MM.1S (cell line): ENCODE results near the gene ECT2.

Source experiments
- DNase-seq: peaks from one replicate; pipeline ENCODE4 v3.0.0-alpha.2; 2015
- H2AFZ ChIP-seq: fragments of 300-600 bp; sonication (generic); 2 replicates; pipeline ENCODE4 v1.6.0; 2016; ENCODE audit warnings: antibody characterized with exemption, low read length
- H3F3A ChIP-seq: fragments of 300-600 bp; sonication (generic); 2 replicates; pipeline ENCODE4 v1.6.1; 2016; ENCODE audit warnings: mild to moderate bottlenecking, antibody characterized with exemption, low read length, moderate library complexity, mixed read lengths; ENCODE audit not compliant: insufficient read depth
- H3K27ac ChIP-seq: fragments of 300-600 bp; sonication (generic); 2 replicates; pipeline ENCODE4 v1.5.1; 2016; ENCODE audit warnings: mild to moderate bottlenecking, low read length
- H3K27me3 ChIP-seq: fragments of 300-600 bp; sonication (generic); replicated peaks from 2 replicates; pipeline ENCODE4 v1.6.0; 2016; ENCODE audit warnings: low read length; ENCODE audit not compliant: insufficient read depth
- H3K36me3 ChIP-seq: fragments of 300-600 bp; sonication (generic); replicated peaks from 2 replicates; pipeline ENCODE4 v1.6.1; 2016; ENCODE audit warnings: mild to moderate bottlenecking, low read length, mixed read lengths; ENCODE audit not compliant: insufficient read depth
- H3K4me1 ChIP-seq: fragments of 300-600 bp; sonication (generic); 2 replicates; pipeline ENCODE4 v1.6.1; 2016; ENCODE audit warnings: low read length, mixed read lengths
- H3K4me2 ChIP-seq: fragments of 300-600 bp; sonication (generic); 2 replicates; pipeline ENCODE4 v1.6.0; 2016; ENCODE audit warnings: low read depth, low read length
- H3K4me3 ChIP-seq: fragments of 300-600 bp; sonication (generic); 2 replicates; pipeline ENCODE4 v1.5.1; 2016; ENCODE audit warnings: low read length, mixed read lengths
- H3K79me2 ChIP-seq: fragments of 300-600 bp; sonication (generic); 2 replicates; pipeline ENCODE4 v1.6.1; 2016; ENCODE audit warnings: mixed run types, low read length, mixed read lengths
- H3K9ac ChIP-seq: fragments of 300-600 bp; sonication (generic); 2 replicates; pipeline ENCODE4 v1.6.1; 2016; ENCODE audit warnings: low read length, mixed read lengths
- H3K9me2 ChIP-seq: fragments of 300-600 bp; sonication (generic); replicated peaks from 2 replicates; pipeline ENCODE4 v1.6.1; 2016; ENCODE audit warnings: mild to moderate bottlenecking, low read length, mixed read lengths; ENCODE audit not compliant: insufficient read depth
- H3K9me3 ChIP-seq: fragments of 300-600 bp; sonication (generic); replicated peaks from 2 replicates; pipeline ENCODE4 v1.6.1; 2016; ENCODE audit warnings: mild to moderate bottlenecking, low read length, mixed read lengths; ENCODE audit not compliant: insufficient read depth
- H4K20me1 ChIP-seq: fragments of 300-600 bp; sonication (generic); 2 replicates; pipeline ENCODE4 v1.6.1; 2016; ENCODE audit warnings: mild to moderate bottlenecking, low read length, moderate library complexity, mixed read lengths; ENCODE audit not compliant: insufficient read depth
- EZH2 ChIP-seq: fragments of 300-600 bp; sonication (generic); optimal IDR thresholded peaks from 2 replicates; pipeline ENCODE3; 2017; ENCODE audit warnings: low read depth, mild to moderate bottlenecking, antibody characterized with exemption, low read length, mixed read lengths
- EZH2phosphoT487 ChIP-seq: fragments of 300-600 bp; sonication (generic); IDR thresholded peaks from 2 replicates; pipeline ENCODE4 v1.6.1; 2018; ENCODE audit warnings: antibody characterized with exemption, low read length
- TF ChIP-seq, protein P1 (sequence below): fragments of 300-600 bp; sonication (generic); IDR thresholded peaks from 2 replicates; pipeline ENCODE4 v1.5.1; 2016; ENCODE audit warnings: antibody characterized with exemption, low read length, mixed read lengths

ECT2 gene

GRCh38 chr3:172868582-172869200 is 118.2 kb downstream of the ECT2 start:
- no peaks in the 10 kb centered on the region for H3F3A ChIP-seq
- no peaks in the 10 kb centered on the region for H3K9me3 ChIP-seq
- H4K20me1 ChIP-seq = no peaks in the 10 kb centered on the region
- H3K79me2 ChIP-seq = no peaks in the 10 kb centered on the region
- no peak overlapping the region for H3K4me3 ChIP-seq
- H3K9ac ChIP-seq = no peak overlapping the region
- TF ChIP-seq EZH2phosphoT487 = no peak
- TF ChIP-seq, protein P1, sequence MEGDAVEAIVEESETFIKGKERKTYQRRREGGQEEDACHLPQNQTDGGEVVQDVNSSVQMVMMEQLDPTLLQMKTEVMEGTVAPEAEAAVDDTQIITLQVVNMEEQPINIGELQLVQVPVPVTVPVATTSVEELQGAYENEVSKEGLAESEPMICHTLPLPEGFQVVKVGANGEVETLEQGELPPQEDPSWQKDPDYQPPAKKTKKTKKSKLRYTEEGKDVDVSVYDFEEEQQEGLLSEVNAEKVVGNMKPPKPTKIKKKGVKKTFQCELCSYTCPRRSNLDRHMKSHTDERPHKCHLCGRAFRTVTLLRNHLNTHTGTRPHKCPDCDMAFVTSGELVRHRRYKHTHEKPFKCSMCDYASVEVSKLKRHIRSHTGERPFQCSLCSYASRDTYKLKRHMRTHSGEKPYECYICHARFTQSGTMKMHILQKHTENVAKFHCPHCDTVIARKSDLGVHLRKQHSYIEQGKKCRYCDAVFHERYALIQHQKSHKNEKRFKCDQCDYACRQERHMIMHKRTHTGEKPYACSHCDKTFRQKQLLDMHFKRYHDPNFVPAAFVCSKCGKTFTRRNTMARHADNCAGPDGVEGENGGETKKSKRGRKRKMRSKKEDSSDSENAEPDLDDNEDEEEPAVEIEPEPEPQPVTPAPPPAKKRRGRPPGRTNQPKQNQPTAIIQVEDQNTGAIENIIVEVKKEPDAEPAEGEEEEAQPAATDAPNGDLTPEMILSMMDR = no peak
- TF ChIP-seq EZH2 = no peak
- no peaks in the 10 kb centered on the region for H3K36me3 ChIP-seq
- H2AFZ ChIP-seq = no peak overlapping the region
- no peak for DNase-seq
- no peaks in the 10 kb centered on the region for H3K9me2 ChIP-seq
- no peaks in the 10 kb centered on the region for H3K27me3 ChIP-seq
- no peak overlapping the region for H3K4me2 ChIP-seq
- H3K4me1 ChIP-seq = no peaks in the 10 kb centered on the region
- no peak overlapping the region for H3K27ac ChIP-seq

- Histone ChIP-seq H3K27me3 (no peaks in the 10 kb centered on the region), H3K27ac (no peak overlapping the region), H3K9me3 (no peaks in the 10 kb centered on the region), H2AFZ (no peak overlapping the region), H3K9ac (no peak overlapping the region), H3K4me1 (no peaks in the 10 kb centered on the region), H3F3A (no peaks in the 10 kb centered on the region), H3K36me3 (no peaks in the 10 kb centered on the region), H4K20me1 (no peaks in the 10 kb centered on the region), H3K4me2 (no peak overlapping the region), H3K4me3 (no peak overlapping the region), H3K79me2 (no peaks in the 10 kb centered on the region), H3K9me2 (no peaks in the 10 kb centered on the region)
- DNase-seq = no peak
- TF ChIP-seq EZH2 (no peak), EZH2phosphoT487 (no peak)
- TF ChIP-seq, protein P1 = no peak
Observed at GRCh38 chr3:172869368-172869771, 118.8 kb downstream of the ECT2 start.

DNA sequence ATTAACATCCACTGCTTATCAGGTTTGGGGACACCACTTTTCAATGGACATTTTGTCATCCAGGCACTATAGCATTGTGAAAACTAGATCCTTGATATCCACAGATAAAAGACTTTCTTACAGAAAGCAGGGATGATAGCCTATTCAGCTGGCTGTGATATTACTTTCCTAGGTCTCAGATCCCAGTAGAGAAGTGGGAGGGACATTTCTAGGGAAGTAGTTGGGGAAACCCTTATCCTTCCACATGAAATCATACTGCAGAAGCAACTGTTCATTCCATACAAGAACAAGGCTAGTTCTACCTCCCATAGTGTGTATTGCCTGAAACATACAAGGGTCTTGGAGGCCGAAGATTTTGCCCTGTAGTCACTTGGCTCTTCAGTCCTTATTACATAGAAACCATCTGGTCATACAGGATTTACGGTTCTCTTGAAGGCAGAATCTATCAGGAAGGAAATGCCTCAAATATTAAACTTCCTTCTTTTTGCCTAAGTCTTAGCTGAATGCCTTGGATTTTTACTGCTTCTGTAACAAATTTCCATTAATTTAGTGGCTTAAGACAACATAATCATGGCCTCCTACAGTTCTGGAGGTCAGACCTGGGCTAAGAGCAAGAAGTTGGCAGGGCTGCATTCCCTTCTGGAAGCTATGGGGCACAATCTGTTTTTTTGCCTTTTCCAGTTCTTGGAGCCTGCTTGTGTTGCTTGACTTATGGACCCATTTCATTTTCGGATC is 119.4 kb downstream of the ECT2 start:
- Histone ChIP-seq H3K4me1 (no peaks in the 10 kb centered on the region), H3K4me3 (no peak overlapping the region), H3K9me2 (no peaks in the 10 kb centered on the region), H3K27ac (no peak overlapping the region), H4K20me1 (no peaks in the 10 kb centered on the region), H3K79me2 (no peaks in the 10 kb centered on the region), H2AFZ (no peak overlapping the region), H3K4me2 (no peak overlapping the region), H3K9me3 (no peaks in the 10 kb centered on the region), H3K9ac (no peak overlapping the region), H3F3A (no peaks in the 10 kb centered on the region), H3K27me3 (no peaks in the 10 kb centered on the region), H3K36me3 (no peaks in the 10 kb centered on the region)
- TF ChIP-seq EZH2 (no peak), EZH2phosphoT487 (no peak)
- TF ChIP-seq, protein P1 = no peak
- DNase-seq = no peak
